Sigmoid colon (tissue), 3 donors: ENCODE results near the gene GPR87.

Source experiments
- CTCF ChIP-seq, 4 experiments: fragments of 450-650 bp in 3 of 4; fragments of 200-600 bp in 1 of 4; IDR thresholded peaks; one replicate each; pipeline ENCODE4 v1.5.1; 2016 to 2019; ENCODE audit warnings: antibody characterized with exemption in 4 of 4, mild to moderate bottlenecking in 3 of 4, moderate library complexity in 2 of 4
- POLR2A ChIP-seq, 2 donors: fragments of 450-650 bp; IDR thresholded peaks; one replicate each; pipeline ENCODE4 v1.6.1; 2016; ENCODE audit warnings: antibody characterized with exemption in 2 of 2, mild to moderate bottlenecking in 2 of 2, moderate library complexity in 2 of 2

- TF ChIP-seq CTCF (IDR thresholded peaks at IDR 0.05), result no peak
- TF ChIP-seq POLR2A (IDR thresholded peaks at IDR 0.05), result no peak
These were observed 15.1 kb upstream of the GPR87 start for GRCh38 chr3:151331696-151332095.
